Transverse colon (tissue), 4 donors: ENCODE results near the gene ZNF778. TPM values are rescaled to one million over a fixed set of nuclear protein-coding genes. Genes with fewer than 3 reads are reported as not detected.

Source experiments
- DNase-seq: peaks from one replicate; pipeline ENCODE4 v3.0.0-alpha.2; 2019
- H3K27ac ChIP-seq, 4 donors: fragments of 200-600 bp; sonication (generic); 2 replicates each; pipeline ENCODE4 v1.5.1; 2016 to 2018; ENCODE audit warnings: inconsistent platforms in 4 of 4
- H3K27me3 ChIP-seq: fragments of 200-600 bp; sonication (generic); 2 replicates; pipeline ENCODE4 v1.5.1; 2017; ENCODE audit warnings: inconsistent platforms
- H3K36me3 ChIP-seq, 4 donors: fragments of 200-600 bp; sonication (generic); 2 replicates each; pipeline ENCODE4 v1.5.1; 2017 to 2019; ENCODE audit warnings: inconsistent platforms in 4 of 4
- H3K4me1 ChIP-seq, 4 donors: fragments of 200-600 bp; sonication (generic); 2 replicates each; pipeline ENCODE4 v1.5.1; 2017 to 2020; ENCODE audit warnings: inconsistent platforms in 4 of 4
- H3K4me3 ChIP-seq, 4 donors: fragments of 200-600 bp; sonication (generic); 1 replicate in 1 of 4; 2 replicates in 3 of 4; pipeline versions ENCODE4 v1.5.1 to v1.6.1; 2017 to 2019; ENCODE audit warnings: inconsistent platforms in 4 of 4
- H3K9me3 ChIP-seq, 2 donors: fragments of 200-600 bp; sonication (generic); 2 replicates each; pipeline ENCODE4 v1.5.1; 2017 to 2019; ENCODE audit warnings: inconsistent platforms in 2 of 2
- CTCF ChIP-seq, 5 experiments: fragments of 200-600 bp in 3 of 5; fragments of 450-650 bp in 2 of 5; sonication (generic) in 3 of 5; IDR thresholded peaks; 1 replicate in 2 of 5; 2 replicates in 3 of 5; pipeline ENCODE4 v1.5.1; 2016 to 2017; ENCODE audit warnings: antibody characterized with exemption in 5 of 5, inconsistent platforms in 3 of 5, mild to moderate bottlenecking in 2 of 5, moderate library complexity in 1 of 5
- EP300 ChIP-seq: sonication (generic); formaldehyde crosslinking; IDR thresholded peaks from one replicate; pipeline ENCODE4 v1.6.1; 2017; ENCODE audit warnings: antibody characterized with exemption, low read depth
- POLR2A ChIP-seq: fragments of 450-650 bp; IDR thresholded peaks from one replicate; pipeline ENCODE4 v1.6.1; 2016; ENCODE audit warnings: antibody characterized with exemption, mild to moderate bottlenecking, moderate library complexity
- POLR2AphosphoS5 ChIP-seq, 3 donors: sonication (generic); formaldehyde crosslinking; IDR thresholded peaks; one replicate each; pipeline ENCODE4 v1.6.1; 2016; ENCODE audit warnings: antibody characterized with exemption in 3 of 3
- WGBS, 2 donors: methylation state at CpG; one replicate each; pipeline ENCODE4 v1.1.5; 2018; ENCODE audit warnings: low coverage in 1 of 2; 5-methylcytosine and 5-hydroxymethylcytosine counted together
- in situ Hi-C, 4 donors: fragments of 200-750 bp; cut with MboI; loops; one replicate each; pipeline versions ENCODE4 v1.15.0 to v1.15.1; 2017; ENCODE audit warnings: low sequenced_read_pairs in 3 of 4, low pct_ligation_motif_present in 1 of 4, low pct_unique_long_range_greater_than_20kb in 1 of 4
- intact Hi-C: fragments of 100-400 bp; cut with DNase I; formaldehyde crosslinking; loops from one replicate; pipeline ENCODE4 v1.15.1; 2023; ENCODE audit warnings: low total_unique reads
- total RNA-seq, 4 donors: library from RNA; depleted of rRNA; stranded (reverse); fragments of >200 nt; gene quantifications; one replicate each; pipeline ENCODE4 v1.1.0, GENCODE V29; 2016

Gene ZNF778
- total RNA-seq, 4 donors from 2014 or later, result 9.3 to 89.0 (median 13.4) TPM

GRCh38 chr16:89170346-89171215, 46.9 kb upstream of the ZNF778 start:
- TF ChIP-seq POLR2A (no peak), CTCF (IDR thresholded peaks at IDR 0.05) (peak in 1 of 5 experiments; percentile 30)
- H3K27me3 ChIP-seq, result peaks cover 79% of the 10 kb centered on the region
- in situ Hi-C loops (loop anchor here in 2 of 4 donors (25.0 kb wide), 1 partner anchor 233 kb away; no protein-coding TSS in a partner anchor), intact Hi-C loops (no loop called here)
- peaks cover 16 to 23% (median 20%) of the 10 kb centered on the region in 4 donors for H3K4me1 ChIP-seq
- no peaks in the 10 kb centered on the region for H3K36me3 ChIP-seq
- H3K9me3 ChIP-seq, result no peaks in the 10 kb centered on the region
- H3K4me3 ChIP-seq, result peak overlapping the region in 2 of 4 donors; percentile 12 to 38
- DNase-seq, result peak; percentile 73
- peak overlapping the region in 3 of 4 donors; percentile 9 to 33 (median 15) for H3K27ac ChIP-seq
- 8% methylated on average over 32 of the region's 34 CpGs; no CpG with 5 or more reads in 1 of the 2 donors for WGBS, 2 donors

GRCh38 chr16:89171216-89172170, 46.0 kb upstream of the ZNF778 start, which contains the start of gene CDH15:
Gene CDH15, plus strand, starts transcription at chr16:89171748. Its CDS starts 84 bp downstream, at chr16:89171832.
- intact Hi-C loops (no loop called here), in situ Hi-C loops (loop anchor here in 2 of 4 donors (25.0 kb wide), 1 partner anchor 234 kb away; no protein-coding TSS in a partner anchor)

GRCh38 chr16:89172171-89172527, 45.4 kb upstream of the ZNF778 start:
- intact Hi-C loops (no loop called here), in situ Hi-C loops (loop anchor here in 2 of 4 donors (25.0 kb wide), 1 partner anchor 235 kb away; no protein-coding TSS in a partner anchor)
- Histone ChIP-seq H3K9me3 (no peaks in the 10 kb centered on the region), H3K4me3 (no peak overlapping the region), H3K4me1 (peaks cover 15 to 20% (median 17%) of the 10 kb centered on the region in 4 donors), H3K27me3 (peaks cover 87% of the 10 kb centered on the region), H3K27ac (no peak overlapping the region), H3K36me3 (no peaks in the 10 kb centered on the region)
- no peak for DNase-seq
- 69% methylated on average over 9 of the region's 11 CpGs; no CpG with 5 or more reads in 1 of the 2 donors for WGBS, 2 donors
- TF ChIP-seq EP300 (no peak), POLR2AphosphoS5 (IDR thresholded peaks at IDR 0.05) (no peak), POLR2A (no peak), CTCF (IDR thresholded peaks at IDR 0.05) (no peak)

More at GRCh38 chr16:89171216-89172170, 46.0 kb upstream of the ZNF778 start, which contains the start of gene CDH15:
- peaks cover 87% of the 10 kb centered on the region for H3K27me3 ChIP-seq
- DNase-seq, result peak; percentile 97
- H3K27ac ChIP-seq, result peak within 1 kb of the TSS in 3 of 4 donors; percentile 9 to 33 (median 15)
- TF ChIP-seq POLR2AphosphoS5 (IDR thresholded peaks at IDR 0.05), result no peak
- TF ChIP-seq POLR2A, result no peak
- TF ChIP-seq EP300, result no peak
- TF ChIP-seq CTCF (IDR thresholded peaks at IDR 0.05), result no peak
- H3K36me3 ChIP-seq, result no peaks in the 10 kb centered on the region
- peaks cover 16 to 23% (median 20%) of the 10 kb centered on the region in 4 donors for H3K4me1 ChIP-seq
- H3K4me3 ChIP-seq, result peak within 1 kb of the TSS in 2 of 4 donors; percentile 12 to 38
- WGBS, 2 donors, result 11% methylated on average over 27 of the region's 74 CpGs; no CpG with 5 or more reads in 1 of the 2 donors
- H3K9me3 ChIP-seq, result no peaks in the 10 kb centered on the region
